GM19467 (cell line): ENCODE results near the gene VMAC.

Experiments used
- ATAC-seq: cut with Tn5 transposase; IDR thresholded peaks from one replicate; pipeline ENCODE4 v1.9.1; 2021; ENCODE audit warnings: mild to moderate bottlenecking, moderate library complexity; ENCODE audit not compliant: unreplicated experiment

VMAC gene

DNA sequence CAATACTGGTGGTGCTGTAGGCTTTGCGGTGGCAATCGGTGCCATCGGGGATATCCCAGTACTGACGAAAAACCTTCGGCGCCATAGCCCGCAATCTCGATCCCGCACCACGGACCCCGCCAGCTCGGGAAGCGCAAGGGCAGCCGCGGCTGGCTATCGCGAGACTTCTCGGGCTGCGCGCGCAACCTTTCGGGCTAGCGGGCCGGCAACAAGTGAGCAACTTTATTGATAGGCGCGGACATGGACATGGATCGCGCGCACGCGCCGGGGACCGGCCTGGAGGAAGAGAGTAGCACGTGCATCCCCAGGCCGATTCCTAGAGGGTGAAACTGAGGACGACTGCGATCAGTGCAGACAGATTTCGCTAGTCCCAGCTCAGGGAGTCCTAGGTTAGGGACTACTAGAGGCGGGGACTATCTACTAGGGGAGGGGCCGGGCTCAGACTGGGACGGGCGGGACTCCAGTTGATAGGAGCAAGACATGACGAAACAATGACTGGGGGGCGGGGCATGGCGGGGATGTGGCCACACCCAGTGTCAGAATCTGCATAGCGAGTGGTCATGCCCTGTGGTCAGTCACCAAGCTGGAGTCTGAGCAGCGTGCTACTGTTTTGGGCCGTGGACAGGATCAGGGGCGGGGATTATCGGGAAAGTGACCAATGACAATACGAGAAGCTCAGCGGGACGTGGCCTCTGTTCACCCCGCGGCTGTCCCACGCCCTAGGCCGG, 884 bp upstream of the VMAC start, which contains the start of gene NDUFA11:
Gene NDUFA11 (minus strand): TSS at position 167 of the 728 bp plus-strand sequence. CDS start 82 bp downstream, at position 85.
- ATAC-seq, result peak; percentile 34

DNA sequence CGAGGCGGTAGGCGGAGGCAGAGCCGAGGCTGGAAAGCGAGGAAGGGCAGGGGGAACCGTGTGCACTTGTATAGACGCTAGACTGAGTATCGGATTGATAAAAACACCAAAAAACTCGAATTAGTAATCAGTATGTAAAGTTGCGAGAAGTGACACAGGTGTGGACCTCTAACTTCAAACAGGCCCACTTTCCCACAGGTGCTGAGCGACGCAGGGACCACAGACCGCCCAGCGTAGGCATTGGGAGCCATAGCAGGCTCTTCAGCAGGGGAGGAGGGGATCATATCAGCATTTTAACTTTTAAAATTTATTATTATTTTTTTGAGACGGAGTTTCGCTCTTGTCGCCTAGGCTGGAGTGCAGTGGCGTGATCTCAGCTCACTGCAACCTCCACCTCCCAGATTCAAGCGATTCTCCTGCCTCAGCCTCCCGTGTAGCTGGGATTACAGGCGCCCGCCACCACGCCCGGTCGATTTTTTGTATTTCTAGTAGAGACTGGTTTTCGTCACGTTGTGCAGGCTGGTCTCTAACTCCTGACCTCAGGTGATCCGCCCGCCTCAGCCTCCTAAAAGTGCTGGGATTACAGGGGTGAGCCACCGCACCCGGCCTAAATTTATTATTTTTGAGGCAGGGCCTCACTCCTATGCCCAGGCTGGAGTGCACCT, 574 bp downstream of the VMAC start:
- ATAC-seq, result no peak

DNA sequence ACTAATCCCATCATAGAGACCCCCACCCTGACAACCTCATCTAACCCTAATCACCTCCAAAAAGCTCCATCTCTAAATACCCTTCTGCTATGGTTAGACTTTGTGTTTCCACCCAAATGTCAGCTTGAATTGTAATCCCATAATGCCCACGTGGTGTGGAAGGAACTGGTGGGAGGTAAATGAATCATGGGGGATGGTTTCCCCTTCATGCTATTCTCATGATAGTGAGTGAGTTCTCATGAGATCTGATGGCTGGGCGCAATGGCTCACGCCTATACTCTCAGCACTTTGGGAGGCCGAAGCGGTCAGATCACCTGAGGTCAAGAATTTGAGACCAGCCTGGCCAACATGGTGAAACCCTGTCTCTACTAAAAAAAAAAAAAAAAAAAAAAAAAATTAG, 2.6 kb downstream of the VMAC start:
- ATAC-seq, result no peak

DNA sequence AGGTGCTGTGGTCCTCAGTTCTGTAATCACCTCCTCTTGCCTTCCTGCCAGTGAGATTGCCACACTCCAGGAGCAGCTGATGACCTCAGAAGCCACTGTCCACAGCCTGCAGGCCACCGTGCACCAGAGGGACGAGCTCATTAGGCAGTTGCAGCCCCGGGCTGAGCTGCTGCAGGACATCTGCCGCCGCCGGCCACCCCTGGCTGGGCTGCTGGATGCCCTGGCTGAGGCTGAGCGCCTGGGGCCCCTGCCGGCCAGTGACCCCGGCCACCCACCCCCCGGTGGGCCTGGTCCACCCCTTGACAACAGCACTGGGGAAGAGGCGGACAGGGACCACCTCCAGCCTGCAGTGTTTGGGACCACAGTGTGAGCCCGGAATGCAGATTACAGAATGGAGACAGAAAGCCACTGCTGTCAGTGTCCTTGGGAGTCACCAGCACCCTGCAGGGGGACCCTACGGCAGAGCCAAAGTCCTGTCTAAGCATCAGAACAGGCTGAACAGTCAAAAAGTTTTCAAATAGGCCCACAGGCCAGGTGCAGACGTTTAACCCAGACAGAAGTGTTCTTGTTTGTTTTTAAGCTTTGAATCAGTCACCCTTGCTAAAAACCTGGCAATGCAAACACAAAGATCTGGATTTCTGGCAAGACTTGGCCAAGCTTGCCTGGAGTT, 4.2 kb downstream of the VMAC start:
- ATAC-seq, result no peak

DNA sequence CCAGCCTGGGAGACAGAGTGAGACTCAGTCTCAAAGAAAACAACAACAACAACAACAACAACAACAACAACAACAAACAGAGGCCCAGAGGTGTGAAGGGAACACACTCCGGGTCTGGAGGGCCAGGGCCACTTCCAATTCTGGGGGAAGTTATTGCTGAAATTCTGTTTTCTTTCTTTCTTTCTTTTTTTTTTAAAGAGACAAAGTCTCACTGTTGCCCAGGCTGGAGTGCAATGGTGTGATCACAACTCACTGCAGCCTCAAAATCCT, 5.9 kb downstream of the VMAC start:
- no peak for ATAC-seq

DNA sequence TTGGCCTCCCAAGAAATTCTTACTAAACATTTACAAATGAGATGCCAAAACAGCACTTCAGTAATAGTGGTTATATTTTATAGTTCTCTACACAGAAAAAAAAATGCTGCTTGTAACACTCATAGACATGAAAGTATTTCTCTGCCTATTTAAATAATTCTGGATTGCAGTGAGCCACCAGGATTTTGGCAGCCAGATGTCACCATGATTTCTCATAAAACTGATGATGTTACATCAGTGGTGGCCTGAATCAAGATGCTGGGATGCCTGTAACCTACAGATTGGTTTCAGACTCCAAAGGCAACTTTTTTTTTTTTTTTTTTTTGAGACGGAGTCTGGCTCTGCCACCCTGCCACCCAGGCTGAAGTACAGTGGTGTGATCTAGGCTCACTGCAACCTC, 6.7 kb downstream of the VMAC start:
- no peak for ATAC-seq

DNA sequence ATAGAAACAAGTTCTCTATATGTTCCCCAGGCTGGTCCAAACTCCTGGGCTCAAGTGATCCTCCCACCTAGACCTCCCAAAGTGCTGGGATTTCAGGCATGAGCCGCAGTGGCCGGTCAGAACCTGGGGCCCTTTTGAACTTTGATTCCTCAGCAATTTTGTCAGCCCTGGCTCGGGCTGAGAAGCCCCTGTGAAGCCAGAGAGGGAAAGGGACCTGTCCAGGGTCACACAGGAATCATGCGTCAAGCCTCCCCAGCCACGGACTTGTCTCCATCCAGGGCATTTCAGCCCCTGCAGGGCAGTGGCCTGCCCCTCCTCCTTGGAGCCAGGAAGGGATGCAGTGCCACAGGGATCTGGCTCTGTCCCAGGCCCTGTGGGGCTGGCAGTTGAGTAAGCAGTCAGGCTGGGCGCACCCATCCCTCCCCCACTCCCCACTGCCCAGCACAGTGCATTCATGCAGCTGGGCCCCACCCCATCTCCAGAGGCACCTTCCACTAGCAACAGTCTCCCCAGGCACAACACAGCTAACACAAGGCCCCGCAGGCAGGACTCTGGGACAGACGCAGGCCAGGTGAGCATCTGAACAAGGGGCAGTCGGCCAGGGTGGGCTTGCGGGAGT, 9.2 kb downstream of the VMAC start, which contains the start of gene CAPS:
Gene CAPS (plus strand): TSS at position 516 of the 619 bp plus-strand sequence. CDS start 153 bp downstream, outside the sequence.
- no peak for ATAC-seq

DNA sequence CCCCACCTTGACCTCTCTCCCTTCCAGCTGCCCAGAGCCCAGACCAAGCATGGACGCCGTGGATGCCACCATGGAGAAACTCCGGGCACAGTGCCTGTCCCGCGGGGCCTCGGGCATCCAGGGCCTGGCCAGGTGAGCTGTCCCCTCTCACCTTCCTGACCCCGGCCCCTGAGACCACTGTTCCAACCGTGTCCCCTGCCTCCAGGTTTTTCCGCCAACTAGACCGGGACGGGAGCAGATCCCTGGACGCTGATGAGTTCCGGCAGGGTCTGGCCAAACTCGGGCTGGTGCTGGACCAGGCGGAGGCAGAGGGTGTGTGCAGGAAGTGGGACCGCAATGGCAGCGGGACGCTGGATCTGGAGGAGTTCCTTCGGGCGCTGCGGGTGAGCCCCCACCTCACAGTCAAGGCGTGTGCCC, 9.7 kb downstream of the VMAC start:
- no peak for ATAC-seq

DNA sequence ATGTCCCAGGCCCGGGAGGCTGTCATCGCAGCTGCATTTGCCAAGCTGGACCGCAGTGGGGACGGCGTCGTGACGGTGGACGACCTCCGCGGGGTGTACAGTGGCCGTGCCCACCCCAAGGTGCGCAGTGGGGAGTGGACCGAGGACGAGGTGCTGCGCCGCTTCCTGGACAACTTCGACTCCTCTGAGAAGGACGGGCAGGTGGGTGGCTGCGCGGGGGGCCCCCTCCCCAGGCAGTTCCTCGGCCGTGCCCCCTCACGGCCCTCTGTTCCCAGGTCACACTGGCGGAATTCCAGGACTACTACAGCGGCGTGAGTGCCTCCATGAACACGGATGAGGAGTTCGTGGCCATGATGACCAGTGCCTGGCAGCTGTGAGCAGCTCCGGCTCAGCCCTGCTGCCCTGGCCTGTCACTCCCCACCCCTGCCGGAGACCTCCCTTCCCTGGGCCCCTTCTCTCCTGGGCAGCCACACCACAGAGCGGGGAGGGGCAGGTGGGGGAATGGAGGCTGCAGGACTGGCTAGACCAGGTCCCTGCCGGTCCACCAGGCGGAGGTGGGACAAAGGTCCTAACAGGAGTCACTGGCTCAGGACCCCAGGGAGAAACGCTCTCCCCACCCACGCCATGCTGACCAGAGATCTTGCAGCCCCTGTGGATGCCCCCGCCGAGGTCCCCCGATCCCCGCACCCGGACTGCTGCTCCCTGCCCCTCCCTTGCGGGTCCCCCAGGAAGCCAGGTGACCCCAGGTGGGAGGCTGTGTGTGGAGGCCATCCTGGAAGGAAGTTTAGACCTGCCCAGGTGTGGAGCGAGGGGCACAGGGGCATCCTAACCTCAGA, 10.5 kb downstream of the VMAC start:
- ATAC-seq, result no peak

DNA sequence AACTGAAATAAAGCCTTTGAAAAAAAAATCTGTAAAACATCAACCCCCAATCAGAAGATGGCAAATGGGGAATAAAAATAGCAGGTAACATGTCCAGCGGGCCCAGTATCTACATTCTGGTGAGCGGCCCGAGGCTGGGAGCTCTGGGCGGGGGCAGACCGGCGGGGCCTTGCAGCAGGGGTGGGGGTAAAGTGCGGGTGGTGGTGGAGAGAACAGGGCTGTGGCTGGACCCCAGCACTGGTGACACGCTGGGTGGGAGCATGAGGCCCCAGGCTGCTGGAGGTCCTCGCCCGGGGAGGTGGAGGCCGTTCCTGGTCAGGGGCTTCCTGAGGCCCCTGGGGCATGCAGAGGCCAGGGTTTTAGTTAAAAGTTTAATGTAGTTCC, 11.1 kb downstream of the VMAC start:
- ATAC-seq, result no peak

DNA sequence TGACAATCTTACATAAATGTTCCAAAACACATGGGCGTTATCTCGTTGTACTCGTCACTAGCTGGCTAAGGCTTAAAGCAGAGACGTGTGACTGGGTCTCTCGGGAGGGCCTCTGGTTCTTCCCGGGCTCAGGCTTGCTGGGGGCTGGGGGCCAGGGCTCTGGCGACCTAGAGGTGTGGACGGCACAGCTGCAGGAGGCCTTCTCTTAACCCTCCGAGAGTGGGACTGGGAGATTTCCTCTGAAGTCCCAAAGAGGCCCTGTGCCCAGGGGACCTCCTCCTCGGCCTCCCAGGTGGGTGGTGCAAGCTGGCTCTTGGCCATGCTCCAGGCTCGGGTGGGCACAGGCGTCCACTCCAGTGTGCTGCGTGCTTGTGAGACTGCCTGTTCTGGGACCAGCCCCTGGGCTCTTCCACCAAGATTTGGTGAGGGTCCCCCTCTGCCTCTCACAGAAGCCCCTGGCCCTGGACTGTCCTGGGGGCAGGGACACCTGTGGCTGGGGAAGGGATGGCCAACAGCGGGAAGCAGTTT, 11.6 kb downstream of the VMAC start:
- ATAC-seq, result no peak

DNA sequence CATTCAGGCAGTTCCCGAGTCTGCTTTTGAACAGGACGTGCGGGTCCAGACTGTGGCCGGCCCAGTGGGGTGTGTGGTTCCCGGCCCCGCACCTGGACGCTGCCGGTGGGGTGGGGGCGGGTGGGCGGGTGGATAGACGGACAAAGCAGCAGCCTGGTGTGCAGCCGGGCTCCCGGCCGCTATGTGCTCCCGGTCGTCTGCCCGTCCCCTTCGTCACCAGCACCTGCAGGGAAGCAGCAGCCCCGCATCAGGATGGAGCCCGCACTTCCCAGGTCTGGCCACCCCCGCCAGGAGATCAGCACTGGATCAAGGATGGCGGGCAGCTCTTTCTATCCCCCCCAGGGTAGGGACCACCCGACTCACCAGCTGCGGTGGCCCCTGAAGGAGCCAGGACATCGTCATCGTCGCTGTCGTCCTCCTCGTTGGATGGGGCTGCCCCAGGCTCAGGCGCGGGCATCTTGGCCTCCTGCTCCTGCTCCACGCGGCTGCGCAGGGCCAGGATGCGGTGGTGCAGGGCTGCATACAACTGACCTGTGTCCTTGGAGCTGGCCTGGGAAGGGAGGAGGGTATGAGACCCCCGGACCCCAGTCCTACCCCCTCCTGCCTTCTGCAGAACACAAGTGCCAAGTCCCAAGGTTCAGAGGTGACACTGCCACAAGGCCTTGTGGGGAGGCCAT, 12.9 kb downstream of the VMAC start:
- no peak for ATAC-seq

DNA sequence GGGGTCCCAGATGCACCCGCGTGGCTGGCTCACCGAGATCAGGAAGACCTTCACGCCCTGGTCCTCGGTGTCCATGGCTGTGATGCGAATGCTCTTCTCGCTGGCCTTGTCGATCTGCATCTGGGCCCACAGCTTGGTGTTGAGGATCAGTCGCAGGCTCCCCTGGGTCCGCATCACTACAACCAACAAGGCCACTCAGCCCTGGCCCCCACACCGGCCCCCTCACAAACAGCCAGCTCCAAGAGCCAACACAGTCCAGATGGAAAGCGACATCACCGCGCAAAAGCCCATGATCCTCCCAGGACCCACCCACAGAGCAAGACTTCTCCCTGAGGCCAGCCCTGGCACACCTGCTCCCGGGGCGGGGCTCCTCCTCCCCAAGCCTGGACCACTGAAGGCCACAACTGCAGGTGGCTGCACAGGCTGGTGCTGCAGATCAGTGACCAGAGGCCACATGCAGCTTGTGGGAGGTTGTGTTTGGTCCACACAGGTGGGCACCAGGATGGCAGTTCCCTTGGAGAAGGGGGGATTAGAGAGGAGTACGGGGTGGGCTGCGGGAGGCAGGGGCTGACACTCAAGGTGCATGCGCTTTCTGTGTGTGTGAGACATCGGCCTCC, 13.9 kb downstream of the VMAC start:
- ATAC-seq, result no peak

DNA sequence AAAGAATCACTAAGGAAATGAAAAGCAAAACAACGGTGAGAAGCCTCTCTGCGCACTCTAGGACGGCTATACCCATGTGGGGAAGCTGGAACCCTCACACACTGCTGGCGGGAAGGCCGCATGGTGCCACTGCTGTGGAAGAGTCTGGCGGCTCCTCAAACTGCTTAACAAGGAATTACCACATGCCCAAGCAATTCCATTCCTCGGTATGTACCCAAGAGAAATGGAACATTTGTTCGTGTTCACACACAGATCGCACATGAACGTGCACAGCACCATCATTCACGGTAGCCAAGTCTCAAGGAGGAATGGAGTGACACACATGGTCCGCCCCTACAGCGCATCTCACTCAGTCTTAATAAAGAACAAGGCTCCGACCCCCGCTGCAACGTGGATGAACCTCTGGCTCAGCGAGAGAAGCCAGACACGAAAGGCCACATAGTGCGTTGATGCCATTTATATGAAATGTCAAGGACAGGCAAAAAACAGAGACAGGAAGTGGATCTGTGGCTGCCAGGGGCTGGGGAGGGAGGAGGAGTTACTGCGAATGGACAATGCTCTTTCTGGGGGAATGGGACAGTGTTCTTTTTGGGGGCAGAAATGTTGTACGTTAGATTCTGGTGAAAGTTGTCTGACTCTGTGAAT, 17.0 kb downstream of the VMAC start:
- no peak for ATAC-seq

DNA sequence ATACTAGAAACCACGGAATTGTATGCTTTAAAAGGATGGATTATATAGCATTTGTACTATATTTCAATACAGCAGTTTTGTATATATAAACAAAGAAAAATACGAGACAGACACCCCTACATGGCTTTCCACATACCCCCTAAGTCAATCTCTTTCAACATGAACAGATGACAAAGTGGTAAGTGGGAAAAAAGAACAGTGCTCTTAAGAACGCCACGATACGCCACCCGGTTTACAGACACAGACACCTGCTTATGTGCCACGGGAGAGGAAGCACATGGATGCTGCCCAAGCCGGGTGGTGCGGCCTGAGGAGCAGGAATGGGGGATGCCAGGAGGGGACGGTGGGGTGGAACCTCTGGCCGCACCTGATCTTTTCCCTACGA, 17.5 kb downstream of the VMAC start:
- ATAC-seq, result no peak

DNA sequence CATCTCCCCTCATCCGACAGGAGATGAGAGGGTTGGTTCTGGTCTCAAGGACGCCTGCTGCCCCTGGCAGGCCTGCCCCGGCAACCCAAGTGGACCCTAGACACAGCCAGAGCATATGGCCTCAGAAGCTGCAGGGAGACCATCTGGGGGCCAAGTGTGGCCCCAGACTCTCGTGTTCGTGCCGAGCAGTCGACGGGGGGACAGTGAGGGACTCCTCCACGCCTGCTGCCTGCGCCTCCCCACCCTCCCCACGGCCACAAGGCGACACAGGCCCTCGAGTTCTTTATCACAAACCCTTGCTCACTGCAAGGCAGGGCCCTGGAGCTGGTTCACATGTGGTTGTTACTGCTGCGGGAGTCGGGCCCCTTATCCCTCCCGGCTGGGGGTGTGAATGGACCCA, 18.7 kb downstream of the VMAC start:
- ATAC-seq, result no peak

DNA sequence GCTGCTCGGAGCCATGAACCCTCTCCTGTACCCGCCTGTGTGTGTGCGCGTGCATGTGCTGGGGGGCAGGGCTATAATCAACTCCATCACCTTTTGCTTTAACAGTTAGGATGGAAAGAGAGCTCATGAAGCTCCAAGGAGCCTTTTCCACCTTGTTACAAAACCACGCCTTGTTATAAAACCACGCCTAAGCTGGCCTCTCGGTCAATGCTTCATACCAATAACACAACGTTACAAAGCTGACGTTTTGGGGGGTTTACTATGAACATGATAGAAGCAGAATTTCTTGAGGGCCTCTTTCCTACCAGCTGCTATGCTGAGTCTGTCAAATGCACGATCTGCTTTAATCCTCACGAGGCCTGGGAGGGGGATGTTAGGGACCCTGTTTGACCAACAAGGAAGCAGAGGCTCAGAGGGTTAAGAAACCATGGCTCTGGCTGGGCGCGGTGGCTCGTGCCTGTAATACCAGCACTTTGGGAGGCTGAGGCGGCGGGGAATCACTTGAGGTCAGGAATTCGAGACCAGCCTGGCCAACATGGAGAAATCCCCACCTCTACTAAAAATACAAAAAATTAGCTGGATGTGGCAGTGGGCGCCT, 21.3 kb downstream of the VMAC start:
- no peak for ATAC-seq

DNA sequence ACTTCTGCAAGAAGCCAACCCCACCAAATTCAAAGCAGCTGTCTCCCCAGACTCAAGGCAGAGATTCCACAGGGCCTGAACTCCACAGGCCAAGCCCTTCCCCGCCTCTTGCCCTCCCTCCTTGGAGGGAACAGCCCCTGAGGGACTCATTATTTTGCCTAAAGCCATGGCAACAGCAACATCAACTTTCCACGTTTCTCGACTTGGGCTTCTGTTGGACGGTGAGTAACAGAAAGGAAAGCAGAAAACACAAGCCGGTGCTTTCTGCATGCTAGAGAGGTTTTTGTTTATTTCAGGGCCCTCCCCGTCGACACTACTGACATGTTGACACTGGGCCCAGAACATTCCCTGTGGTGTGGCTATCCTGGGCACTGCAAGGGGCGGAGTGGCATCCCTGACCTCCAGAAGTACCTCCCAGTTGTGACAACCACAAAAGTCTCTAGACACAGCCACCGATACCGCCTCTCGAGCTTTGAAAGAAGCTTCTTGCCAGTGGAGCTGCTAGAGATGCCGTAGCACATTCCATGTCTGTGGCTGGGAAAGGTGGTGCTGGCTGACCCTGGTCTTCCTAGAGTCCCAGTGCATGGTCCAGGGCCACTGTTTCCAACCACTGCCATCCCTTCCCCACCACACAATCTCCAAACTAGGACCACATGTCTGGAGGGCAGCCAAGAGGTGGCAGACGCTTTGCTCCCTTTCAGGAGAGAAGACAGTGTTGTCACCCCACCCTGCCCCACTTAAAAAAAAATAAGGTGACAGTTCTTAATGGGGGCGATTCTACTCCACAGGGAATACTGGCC, 22.2 kb downstream of the VMAC start:
- no peak for ATAC-seq
